ENCODE data around the gene BATF3. TPM values are rescaled to one million over a fixed set of nuclear protein-coding genes. Genes with fewer than 3 reads are reported as not detected.
A peak's percentile ranks its signal among the peaks of the same experiment; 100 is the strongest.

The BATF3 gene
- total and polyA plus RNA-seq, 5 donors from 2014 or later: 1.6 to 4.4 (median 2.6) TPM

DNA sequence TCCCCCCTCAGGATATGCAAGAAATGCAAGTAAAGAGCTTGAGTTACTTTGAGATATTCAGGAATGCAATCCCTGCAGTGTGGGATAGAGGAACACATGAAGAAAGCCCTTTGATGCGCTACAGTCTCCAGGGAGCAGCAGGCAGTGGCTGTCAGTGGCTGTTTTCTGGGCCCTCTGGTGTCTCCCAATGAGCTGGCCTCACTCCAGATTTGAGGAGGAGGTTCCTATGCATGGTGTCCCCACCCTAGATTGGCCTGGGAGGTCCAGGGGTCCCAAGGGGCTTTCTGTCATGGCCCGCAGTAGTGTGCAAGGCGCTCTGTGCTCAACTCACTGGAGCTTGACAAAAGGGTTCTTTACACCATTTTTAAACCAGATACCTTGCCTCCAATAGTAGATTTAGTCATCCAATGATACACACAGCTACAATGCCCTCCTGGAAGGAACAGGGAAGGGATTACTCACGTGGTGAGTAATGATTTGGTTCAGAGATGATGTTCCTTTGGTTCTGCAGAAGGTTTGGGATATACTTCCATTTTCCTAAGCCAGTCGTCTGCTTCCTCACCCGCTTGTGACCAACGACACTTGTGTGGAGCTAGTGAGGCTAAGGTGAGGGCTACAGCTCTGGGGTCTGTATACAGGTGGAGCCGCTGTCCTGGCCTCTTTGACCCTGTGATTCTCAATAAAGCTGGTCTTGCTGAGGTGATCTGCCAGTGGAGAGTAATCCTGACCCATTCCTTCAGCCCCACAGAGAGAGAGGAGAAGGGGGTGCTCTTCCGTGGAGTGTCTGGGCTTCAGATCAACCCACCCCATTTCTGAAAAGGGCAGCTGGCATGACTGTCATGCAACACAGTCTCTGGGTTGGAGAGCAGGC, 6.6 kb downstream of the BATF3 start:
- no peak overlapping the region for H3K4me3 ChIP-seq (ENCODE audit: low read depth, low read length)
- no peak overlapping the region for H3K4me3 Mint-ChIP-seq
- DNase-seq (no peak), ATAC-seq (ENCODE audit: low read depth in 2 of 2) (no peak)
- H3K9me3 ChIP-seq (ENCODE audit: control insufficient read depth in 2 of 2, low read length in 2 of 2): no peaks in the 10 kb centered on the region
- no peaks in the 10 kb centered on the region for H3K27me3 ChIP-seq (ENCODE audit: control insufficient read depth, insufficient read depth, low read length)
- peaks cover 8% of the 10 kb centered on the region for H3K27me3 Mint-ChIP-seq
- H3K4me1 Mint-ChIP-seq: peaks cover 6 to 34% (median 18%) of the 10 kb centered on the region in 4 donors
- no peak overlapping the region for H3K27ac ChIP-seq (ENCODE audit: insufficient read depth, low read length, poor library complexity, severe bottlenecking)
- H3K9me3 Mint-ChIP-seq: no peaks in the 10 kb centered on the region
- H3K4me1 ChIP-seq (ENCODE audit: control insufficient read depth, insufficient read depth, low read length, poor library complexity, severe bottlenecking): no peaks in the 10 kb centered on the region
- peak overlapping the region; percentile 36 to 73 (median 48) for H3K27ac Mint-ChIP-seq
- no peaks in the 10 kb centered on the region for H3K36me3 Mint-ChIP-seq
- no peaks in the 10 kb centered on the region for H3K36me3 ChIP-seq (ENCODE audit: control insufficient read depth, insufficient read depth, low read length)

DNA sequence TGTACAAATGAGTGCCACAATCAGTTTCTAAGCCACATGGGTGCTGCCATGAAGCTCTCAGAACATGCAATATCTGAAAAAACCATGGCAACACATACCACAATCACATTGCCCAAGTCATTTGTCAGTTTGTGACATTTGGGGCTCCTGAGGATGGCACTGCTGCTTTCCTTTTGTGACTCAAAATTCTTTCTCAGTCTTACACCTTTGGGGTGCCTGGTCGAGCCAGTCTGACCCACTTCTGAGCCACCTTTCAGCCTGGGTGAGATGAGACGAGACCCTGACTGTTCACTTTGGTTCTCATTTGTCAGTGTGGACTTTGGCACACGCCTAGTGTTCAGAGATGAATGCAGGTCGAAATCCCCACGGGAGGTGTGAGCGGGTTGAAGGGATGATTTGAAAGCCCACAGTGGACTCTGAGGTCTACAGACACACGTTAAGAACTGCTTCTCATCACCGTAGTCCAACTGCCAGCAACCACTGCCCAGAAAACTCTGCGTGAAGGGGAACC, 8.0 kb downstream of the BATF3 start:
- peak in 1 of 2 donors; percentile 8 for ATAC-seq (ENCODE audit: low read depth in 2 of 2)
- no peaks in the 10 kb centered on the region for H3K4me1 ChIP-seq (ENCODE audit: control insufficient read depth, insufficient read depth, low read length, poor library complexity, severe bottlenecking)
- H3K27ac Mint-ChIP-seq: peak overlapping the region in 2 of 3 donors; percentile 11 to 72
- peak in 1 of 3 donors; percentile 52 for DNase-seq
- H3K27me3 Mint-ChIP-seq: peaks cover 8% of the 10 kb centered on the region
- no peak overlapping the region for H3K27ac ChIP-seq (ENCODE audit: insufficient read depth, low read length, poor library complexity, severe bottlenecking)
- no peaks in the 10 kb centered on the region for H3K9me3 ChIP-seq (ENCODE audit: control insufficient read depth in 2 of 2, low read length in 2 of 2)
- no peaks in the 10 kb centered on the region for H3K36me3 ChIP-seq (ENCODE audit: control insufficient read depth, insufficient read depth, low read length)
- H3K4me3 ChIP-seq (ENCODE audit: low read depth, low read length): peak overlapping the region; percentile 33
- no peaks in the 10 kb centered on the region for H3K36me3 Mint-ChIP-seq
- H3K9me3 Mint-ChIP-seq: no peaks in the 10 kb centered on the region
- no peaks in the 10 kb centered on the region for H3K27me3 ChIP-seq (ENCODE audit: control insufficient read depth, insufficient read depth, low read length)
- H3K4me3 Mint-ChIP-seq: peak overlapping the region in 1 of 4 donors; percentile 5
- H3K4me1 Mint-ChIP-seq: peaks cover 0 to 20% (median 6%) of the 10 kb centered on the region in 4 donors

DNA sequence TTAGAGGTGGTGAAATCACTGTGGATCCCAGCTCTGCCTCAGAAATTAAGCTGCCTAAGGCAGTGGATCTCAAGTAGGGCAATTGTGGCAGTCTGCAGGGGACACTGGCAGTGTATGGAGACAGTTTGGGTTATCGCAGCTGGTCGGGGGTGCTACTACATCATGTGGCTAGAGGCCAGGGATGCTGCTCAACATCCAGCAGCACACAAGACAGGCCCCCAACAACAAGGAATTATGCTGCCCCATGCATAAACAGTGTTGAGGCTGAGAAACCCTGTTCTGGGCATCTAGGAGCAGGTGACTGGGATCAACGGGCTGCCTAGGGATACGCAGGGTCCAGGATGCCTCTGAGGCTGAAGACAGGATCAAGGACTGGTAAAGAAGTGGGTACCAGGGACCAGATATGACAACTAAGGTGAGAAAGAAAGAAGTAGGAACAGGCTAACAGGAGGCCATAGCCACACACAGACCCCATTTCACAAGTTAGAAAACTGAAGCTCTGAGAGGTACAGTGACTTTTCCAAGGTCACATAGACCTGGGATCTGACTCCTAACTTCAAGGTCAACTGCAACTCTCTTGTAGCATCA, 8.7 kb downstream of the BATF3 start:
- ATAC-seq (ENCODE audit: low read depth in 2 of 2): no peak
- DNase-seq: no peak
- Histone ChIP-seq H3K9me3 (ENCODE audit: control insufficient read depth in 2 of 2, low read length in 2 of 2) (no peaks in the 10 kb centered on the region), H3K27ac (ENCODE audit: insufficient read depth, low read length, poor library complexity, severe bottlenecking) (no peak overlapping the region), H3K4me3 (ENCODE audit: low read depth, low read length) (no peak overlapping the region), H3K27me3 (ENCODE audit: control insufficient read depth, insufficient read depth, low read length) (no peaks in the 10 kb centered on the region), H3K4me1 (ENCODE audit: control insufficient read depth, insufficient read depth, low read length, poor library complexity, severe bottlenecking) (no peaks in the 10 kb centered on the region), H3K36me3 (ENCODE audit: control insufficient read depth, insufficient read depth, low read length) (no peaks in the 10 kb centered on the region)
- H3K9me3 Mint-ChIP-seq: no peaks in the 10 kb centered on the region
- H3K27me3 Mint-ChIP-seq: peaks cover 2% of the 10 kb centered on the region
- H3K36me3 Mint-ChIP-seq: no peaks in the 10 kb centered on the region
- peak overlapping the region in 1 of 4 donors; percentile 21 for H3K4me3 Mint-ChIP-seq
- H3K27ac Mint-ChIP-seq: peak overlapping the region in 2 of 3 donors; percentile 11 to 63
- peaks cover 0 to 13% (median under 1%) of the 10 kb centered on the region in 4 donors for H3K4me1 Mint-ChIP-seq

DNA sequence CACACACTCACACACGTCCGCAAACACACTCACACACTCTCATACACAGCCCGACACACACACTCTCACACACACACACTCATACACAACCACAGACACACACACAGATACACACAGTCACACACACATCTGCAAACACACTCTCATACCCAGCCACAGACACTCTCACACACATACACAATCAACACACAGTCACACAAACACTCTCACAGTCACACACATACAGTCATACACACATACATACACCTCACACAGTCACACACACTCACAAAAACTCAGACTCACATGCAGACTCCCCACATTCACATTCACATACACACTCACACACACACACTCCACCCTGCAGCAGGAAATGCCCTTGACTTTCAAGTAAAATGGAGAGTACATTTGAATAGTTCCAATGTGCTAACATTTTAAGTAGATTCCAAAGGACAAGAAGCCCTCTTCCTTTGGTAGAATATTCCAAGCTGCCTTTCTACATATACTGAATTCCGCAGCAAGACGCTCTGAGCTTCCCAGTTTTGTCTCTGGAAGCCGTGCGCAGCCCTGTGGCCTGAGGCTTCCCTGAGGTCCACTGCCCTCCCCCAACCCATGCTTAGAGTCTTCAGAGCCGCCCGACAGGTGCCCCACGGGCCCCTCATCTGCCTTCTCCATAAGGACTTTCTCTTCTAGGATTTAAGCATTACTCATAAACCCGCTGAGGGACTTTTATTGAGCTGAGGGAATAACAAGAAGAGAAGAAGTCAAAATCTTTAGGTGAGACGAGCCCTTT, 9.7 kb downstream of the BATF3 start:
- Histone ChIP-seq H3K27me3 (ENCODE audit: control insufficient read depth, insufficient read depth, low read length) (no peaks in the 10 kb centered on the region), H3K4me3 (ENCODE audit: low read depth, low read length) (no peak overlapping the region), H3K27ac (ENCODE audit: insufficient read depth, low read length, poor library complexity, severe bottlenecking) (no peak overlapping the region), H3K9me3 (ENCODE audit: control insufficient read depth in 2 of 2, low read length in 2 of 2) (no peaks in the 10 kb centered on the region), H3K36me3 (ENCODE audit: control insufficient read depth, insufficient read depth, low read length) (no peaks in the 10 kb centered on the region), H3K4me1 (ENCODE audit: control insufficient read depth, insufficient read depth, low read length, poor library complexity, severe bottlenecking) (no peaks in the 10 kb centered on the region)
- Mint-ChIP-seq H3K4me3 (no peak overlapping the region), H3K4me1 (peaks cover 0 to 7% (median 0%) of the 10 kb centered on the region in 4 donors), H3K9me3 (no peaks in the 10 kb centered on the region), H3K27ac (no peak overlapping the region), H3K27me3 (no peaks in the 10 kb centered on the region), H3K36me3 (no peaks in the 10 kb centered on the region)
- ATAC-seq (ENCODE audit: low read depth in 2 of 2) (no peak), DNase-seq (peak in 1 of 3 donors; percentile 55)

DNA sequence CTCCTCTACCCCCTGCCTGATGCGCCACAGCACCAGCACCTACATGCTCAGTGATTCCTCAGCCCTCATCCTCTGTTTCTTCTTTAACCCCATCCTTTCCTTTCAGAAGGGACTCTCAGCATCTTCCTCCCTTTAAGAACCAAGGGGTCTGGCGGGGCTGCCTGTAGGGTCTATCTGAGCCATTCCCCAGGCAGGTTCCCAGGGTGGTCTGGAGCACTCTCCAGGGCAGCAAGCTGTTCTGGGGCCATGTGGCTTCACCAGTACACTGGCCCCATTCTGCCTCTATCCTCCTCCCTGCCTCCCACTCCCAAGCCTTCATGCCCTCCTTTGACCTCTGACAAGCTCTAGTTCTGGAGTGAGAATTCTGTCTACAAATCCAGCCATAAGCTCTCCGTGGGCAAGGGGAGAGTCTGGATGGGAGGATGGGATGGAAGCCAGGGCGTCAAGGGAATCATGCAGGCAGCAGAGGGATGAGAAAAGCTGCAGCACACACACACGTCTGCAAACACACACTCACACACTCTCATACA, 10.4 kb downstream of the BATF3 start:
- Histone ChIP-seq H3K4me3 (ENCODE audit: low read depth, low read length) (no peak overlapping the region), H3K9me3 (ENCODE audit: control insufficient read depth in 2 of 2, low read length in 2 of 2) (no peaks in the 10 kb centered on the region), H3K4me1 (ENCODE audit: control insufficient read depth, insufficient read depth, low read length, poor library complexity, severe bottlenecking) (no peaks in the 10 kb centered on the region), H3K36me3 (ENCODE audit: control insufficient read depth, insufficient read depth, low read length) (no peaks in the 10 kb centered on the region), H3K27me3 (ENCODE audit: control insufficient read depth, insufficient read depth, low read length) (no peaks in the 10 kb centered on the region), H3K27ac (ENCODE audit: insufficient read depth, low read length, poor library complexity, severe bottlenecking) (no peak overlapping the region)
- ATAC-seq (ENCODE audit: low read depth in 2 of 2) (no peak), DNase-seq (no peak)
- H3K9me3 Mint-ChIP-seq: no peaks in the 10 kb centered on the region
- no peaks in the 10 kb centered on the region for H3K36me3 Mint-ChIP-seq
- no peak overlapping the region for H3K4me3 Mint-ChIP-seq
- no peak overlapping the region for H3K27ac Mint-ChIP-seq
- peaks cover 0 to 7% (median 1%) of the 10 kb centered on the region in 4 donors for H3K4me1 Mint-ChIP-seq
- no peaks in the 10 kb centered on the region for H3K27me3 Mint-ChIP-seq

DNA sequence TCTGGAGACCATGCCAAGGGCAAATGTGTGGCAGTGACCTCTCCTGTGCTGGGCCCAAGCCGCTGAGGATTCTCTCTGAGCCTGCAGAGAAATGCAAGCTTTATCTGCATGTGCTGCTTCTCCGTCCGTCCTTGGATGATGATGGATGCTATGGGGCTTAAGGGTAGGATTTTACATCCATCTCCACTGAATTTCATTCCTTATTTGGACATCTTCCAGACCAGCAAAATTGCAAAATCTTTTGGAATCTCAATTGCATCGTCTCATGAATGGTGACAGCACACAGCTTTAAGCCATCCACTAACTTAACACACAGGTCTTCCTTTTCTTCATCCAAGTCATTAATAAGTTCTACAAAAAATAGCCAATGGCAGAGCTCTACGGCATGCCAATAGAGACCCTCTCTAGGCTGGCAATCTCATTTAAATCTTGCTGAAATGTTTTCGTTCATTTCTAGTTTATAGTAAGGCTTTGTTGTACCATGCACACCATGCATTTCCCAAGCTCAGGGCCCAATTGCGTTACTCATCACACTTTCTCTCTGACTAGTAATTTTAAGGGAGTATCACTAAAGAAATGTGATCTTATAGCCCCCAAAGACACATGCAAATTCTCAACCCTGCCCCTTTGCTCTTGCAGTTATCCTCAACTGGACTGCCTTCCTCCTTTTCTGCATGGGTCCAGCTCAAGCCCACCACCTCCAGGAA, 11.1 kb downstream of the BATF3 start:
- ATAC-seq (ENCODE audit: low read depth in 2 of 2) (no peak), DNase-seq (no peak)
- Mint-ChIP-seq H3K27me3 (no peaks in the 10 kb centered on the region), H3K27ac (peak overlapping the region in 1 of 3 donors; percentile 44), H3K36me3 (no peaks in the 10 kb centered on the region), H3K9me3 (no peaks in the 10 kb centered on the region), H3K4me3 (no peak overlapping the region), H3K4me1 (peaks cover 0 to 15% (median 7%) of the 10 kb centered on the region in 4 donors)
- no peaks in the 10 kb centered on the region for H3K27me3 ChIP-seq (ENCODE audit: control insufficient read depth, insufficient read depth, low read length)
- no peak overlapping the region for H3K27ac ChIP-seq (ENCODE audit: insufficient read depth, low read length, poor library complexity, severe bottlenecking)
- peaks cover 7% of the 10 kb centered on the region for H3K4me1 ChIP-seq (ENCODE audit: control insufficient read depth, insufficient read depth, low read length, poor library complexity, severe bottlenecking)
- no peak overlapping the region for H3K4me3 ChIP-seq (ENCODE audit: low read depth, low read length)
- no peaks in the 10 kb centered on the region for H3K36me3 ChIP-seq (ENCODE audit: control insufficient read depth, insufficient read depth, low read length)
- H3K9me3 ChIP-seq (ENCODE audit: control insufficient read depth in 2 of 2, low read length in 2 of 2): no peaks in the 10 kb centered on the region

DNA sequence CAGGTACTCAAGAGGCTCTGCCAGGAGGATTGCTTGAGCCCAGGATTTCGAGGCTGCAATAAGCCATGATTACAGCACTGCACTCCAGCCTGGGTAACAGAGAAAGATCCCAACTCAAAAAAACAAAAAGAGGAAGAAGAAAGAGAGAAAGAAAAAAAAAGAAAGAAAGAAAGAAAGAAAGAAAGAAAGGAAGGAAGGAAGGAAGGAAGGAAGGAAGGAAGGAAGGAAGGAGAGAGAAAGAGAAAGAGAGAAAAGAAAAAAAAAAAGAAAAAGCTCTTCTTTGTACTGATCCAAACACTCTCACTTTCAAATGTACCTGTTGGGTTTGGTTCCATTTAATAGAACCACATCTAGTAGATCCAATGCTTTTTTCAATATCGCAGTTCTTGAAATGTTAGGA, 11.8 kb downstream of the BATF3 start:
- Histone ChIP-seq H3K27ac (ENCODE audit: insufficient read depth, low read length, poor library complexity, severe bottlenecking) (no peak overlapping the region), H3K4me1 (ENCODE audit: control insufficient read depth, insufficient read depth, low read length, poor library complexity, severe bottlenecking) (peaks cover 14% of the 10 kb centered on the region), H3K27me3 (ENCODE audit: control insufficient read depth, insufficient read depth, low read length) (no peaks in the 10 kb centered on the region), H3K9me3 (ENCODE audit: control insufficient read depth in 2 of 2, low read length in 2 of 2) (no peaks in the 10 kb centered on the region), H3K4me3 (ENCODE audit: low read depth, low read length) (no peak overlapping the region), H3K36me3 (ENCODE audit: control insufficient read depth, insufficient read depth, low read length) (no peaks in the 10 kb centered on the region)
- ATAC-seq (ENCODE audit: low read depth in 2 of 2): no peak
- H3K4me1 Mint-ChIP-seq: peaks cover 5 to 21% (median 11%) of the 10 kb centered on the region in 4 donors
- H3K4me3 Mint-ChIP-seq: no peak overlapping the region
- H3K9me3 Mint-ChIP-seq: no peaks in the 10 kb centered on the region
- peak overlapping the region in 1 of 3 donors; percentile 44 for H3K27ac Mint-ChIP-seq
- no peaks in the 10 kb centered on the region for H3K27me3 Mint-ChIP-seq
- DNase-seq: no peak
- no peaks in the 10 kb centered on the region for H3K36me3 Mint-ChIP-seq
